SK-N-SH (cell line): ENCODE results near the gene IFI27L1. TPM values are rescaled to one million over a fixed set of nuclear protein-coding genes. Genes with fewer than 3 reads are reported as not detected.

Experiments
- CTCF ChIA-PET: fragments of 300-600, 350-600 bp; formaldehyde crosslinking; extraction: SDS; loops from one replicate; lab custom pipeline; 2021; lab: Yijun Ruan, JAX
- POLR2A ChIA-PET: fragments of 350-600 bp; sonication (Branson Sonifier 250); formaldehyde crosslinking; extraction: SDS; loops from one replicate; lab custom pipeline; 2020; ENCODE audit warnings: antibody characterized with exemption, inconsistent platforms; lab: Yijun Ruan, JAX
- DNase-seq: peaks from one replicate; pipeline ENCODE4 v3.0.0; 2012
- H2AFZ ChIP-seq: fragments of 200-600 bp; sonication (generic); 2 replicates; pipeline ENCODE4 v1.8.1; 2016; ENCODE audit warnings: antibody characterized with exemption, mild to moderate bottlenecking, low read depth
- H3F3A ChIP-seq: fragments of 200-600 bp; sonication (generic); replicated peaks from 2 replicates; pipeline ENCODE3; 2016; ENCODE audit warnings: antibody characterized with exemption, mild to moderate bottlenecking; ENCODE audit not compliant: insufficient read depth
- H3K27ac ChIP-seq, 2 experiments: fragments of 200-500 bp in 1 of 2; fragments of 200-600 bp in 1 of 2; sonication (Bioruptor generic) in 1 of 2; sonication (generic), shearing (Covaris generic) in 1 of 2; 2 replicates each; pipeline versions ENCODE4 v1.5.1 to v1.6.1; 2014 to 2016; ENCODE audit warnings: low read depth in 2 of 2, inconsistent platforms in 1 of 2, low read length in 1 of 2, mild to moderate bottlenecking in 1 of 2, mixed read lengths in 1 of 2
- H3K27me3 ChIP-seq: fragments of 200-600 bp; sonication (generic), shearing (Covaris generic); 2 replicates; pipeline ENCODE4 v1.6.1; 2016; ENCODE audit warnings: mixed run types; ENCODE audit not compliant: insufficient read depth
- H3K36me3 ChIP-seq, 2 experiments: fragments of 200-500 bp in 1 of 2; fragments of 200-600 bp in 1 of 2; sonication (Bioruptor generic) in 1 of 2; sonication (generic) in 1 of 2; replicated peaks in 1 of 2; 2 replicates each; pipeline versions ENCODE3 to v1.5.1; 2014 to 2016; ENCODE audit warnings: low read length in 1 of 2, mild to moderate bottlenecking in 1 of 2; ENCODE audit not compliant: insufficient read depth in 2 of 2, control insufficient read depth in 1 of 2
- H3K4me1 ChIP-seq, 2 experiments: fragments of 200-500 bp in 1 of 2; fragments of 200-600 bp in 1 of 2; sonication (Bioruptor generic) in 1 of 2; sonication (generic), shearing (Covaris generic) in 1 of 2; 2 replicates each; pipeline versions ENCODE4 v1.5.1 to v1.6.1; 2014 to 2016; ENCODE audit warnings: low read depth in 1 of 2, low read length in 1 of 2, mixed run types in 1 of 2; ENCODE audit not compliant: insufficient read depth in 2 of 2, control insufficient read depth in 1 of 2
- H3K4me2 ChIP-seq: fragments of 200-600 bp; sonication (generic), shearing (Covaris generic); 2 replicates; pipeline ENCODE4 v1.6.1; 2017; ENCODE audit warnings: mixed run types
- H3K4me3 ChIP-seq, 2 experiments: fragments of 200-500 bp in 1 of 2; fragments of 200-600 bp in 1 of 2; sonication (Bioruptor generic) in 1 of 2; sonication (generic), shearing (Covaris generic) in 1 of 2; 2 replicates each; pipeline versions ENCODE4 v1.5.1 to v1.8.1; 2014 to 2016; ENCODE audit warnings: low read depth in 2 of 2, inconsistent platforms in 1 of 2, low read length in 1 of 2, mild to moderate bottlenecking in 1 of 2, mixed read lengths in 1 of 2, moderate library complexity in 1 of 2
- H3K79me2 ChIP-seq: fragments of 200-600 bp; sonication (generic); 2 replicates; pipeline ENCODE4 v1.8.1; 2017; ENCODE audit warnings: mild to moderate bottlenecking; ENCODE audit not compliant: insufficient read depth
- H3K9ac ChIP-seq: fragments of 200-600 bp; sonication (generic); 2 replicates; pipeline ENCODE4 v1.6.1; 2017; ENCODE audit warnings: mixed run types
- H3K9me2 ChIP-seq: fragments of 200-600 bp; sonication (generic); 2 replicates; pipeline ENCODE4 v1.6.1; 2017; ENCODE audit warnings: mixed run types
- H3K9me3 ChIP-seq: fragments of 200-600 bp; sonication (generic); 2 replicates; pipeline ENCODE4 v1.6.1; 2017; ENCODE audit warnings: mixed run types, mild to moderate bottlenecking, moderate library complexity
- H4K20me1 ChIP-seq: fragments of 200-600 bp; sonication (generic); 2 replicates; pipeline ENCODE4 v1.6.1; 2017; ENCODE audit warnings: mild to moderate bottlenecking, mixed run types; ENCODE audit not compliant: insufficient read depth
- CHD2 ChIP-seq: fragments of 150-350 bp; IDR thresholded peaks from 2 replicates; pipeline ENCODE4 v1.6.1; 2018; ENCODE audit warnings: low read length; ENCODE audit not compliant: partially characterized antibody
- ELF1 ChIP-seq: IDR thresholded peaks from 2 replicates; pipeline ENCODE4 v1.4.0; 2012
- EZH2phosphoT487 ChIP-seq: fragments of 200-600 bp; sonication (generic); IDR thresholded peaks from 2 replicates; pipeline ENCODE4 v1.6.1; 2017; ENCODE audit warnings: low read depth, mixed run types, mild to moderate bottlenecking, antibody characterized with exemption, moderate library complexity, borderline replicate concordance
- FOXJ3 ChIP-seq: sonication (generic); formaldehyde crosslinking; IDR thresholded peaks from 2 replicates; pipeline ENCODE4 v1.5.1; 2020; ENCODE audit warnings: mild to moderate bottlenecking, missing genetic modification reagents
- JUND ChIP-seq: IDR thresholded peaks from 2 replicates; pipeline ENCODE4 v1.4.0; 2012
- MXI1 ChIP-seq: IDR thresholded peaks from 2 replicates; pipeline ENCODE4 v1.6.1; 2012; ENCODE audit warnings: mild to moderate bottlenecking, low read depth, low read length, improper control_type of control experiment
- RAD21 ChIP-seq: IDR thresholded peaks from 2 replicates; pipeline ENCODE4 v1.6.1; 2012; ENCODE audit warnings: mild to moderate bottlenecking, low read length
- RCOR1 ChIP-seq: fragments of 150-350 bp; IDR thresholded peaks from 2 replicates; pipeline ENCODE4 v1.6.1; 2017; ENCODE audit warnings: antibody characterized with exemption, low read length
- RFX5 ChIP-seq: IDR thresholded peaks from 2 replicates; pipeline ENCODE4 v1.6.1; 2012; ENCODE audit warnings: mild to moderate bottlenecking, improper control_type of control experiment, low read length
- SIN3A ChIP-seq: IDR thresholded peaks from 2 replicates; pipeline ENCODE4 v1.6.1; 2012; ENCODE audit warnings: low read depth, mild to moderate bottlenecking, low read length, moderate library complexity, borderline replicate concordance
- SMC3 ChIP-seq: IDR thresholded peaks from 2 replicates; pipeline ENCODE4 v1.6.1; 2012; ENCODE audit warnings: low read depth, low read length, improper control_type of control experiment
- TCF12 ChIP-seq: IDR thresholded peaks from 2 replicates; pipeline ENCODE4 v1.4.0; 2012
- WGBS: methylation state at CpG from one replicate; pipeline ENCODE4 v1.1.6; 2017; ENCODE audit warnings: low lambda C conversion rate; 5-methylcytosine and 5-hydroxymethylcytosine counted together
- polyA plus RNA-seq, 3 experiments: library from polyadenylated mRNA; depleted of rRNA; stranded (reverse); fragments of >200 nt; gene quantifications; 2 replicates each; pipeline ENCODE4 v1.2.3, GENCODE V29; 2012
- TF ChIP-seq, protein P1 (sequence below): IDR thresholded peaks from 2 replicates; pipeline ENCODE4 v1.4.0; 2012; ENCODE audit warnings: low read depth, borderline replicate concordance
- TF ChIP-seq, protein P2 (sequence below): IDR thresholded peaks from 2 replicates; pipeline ENCODE4 v1.4.0; 2012; ENCODE audit warnings: low read depth, borderline replicate concordance
- TF ChIP-seq, protein P3 (sequence below): IDR thresholded peaks from 2 replicates; pipeline ENCODE4 v1.6.1; 2012; ENCODE audit warnings: mild to moderate bottlenecking, low read depth, low read length, moderate library complexity
- TF ChIP-seq, protein P4 (sequence below): fragments of 200-600 bp; sonication (generic); IDR thresholded peaks from 2 replicates; pipeline ENCODE4 v1.6.1; 2017; ENCODE audit warnings: antibody characterized with exemption, mild to moderate bottlenecking, moderate library complexity
- TF ChIP-seq, protein P5 (sequence below): IDR thresholded peaks from 2 replicates; pipeline ENCODE4 v1.4.0; 2012; ENCODE audit warnings: low read depth
- TF ChIP-seq, protein P6 (sequence below): fragments of 150-350 bp; IDR thresholded peaks from 2 replicates; pipeline ENCODE4 v1.6.1; 2016; ENCODE audit warnings: mild to moderate bottlenecking, low read depth, low read length

The IFI27L1 gene
- polyA plus RNA-seq, 1 of the 3 experiments (the other 2 are of a cell fraction): 35.3 TPM

DNA sequence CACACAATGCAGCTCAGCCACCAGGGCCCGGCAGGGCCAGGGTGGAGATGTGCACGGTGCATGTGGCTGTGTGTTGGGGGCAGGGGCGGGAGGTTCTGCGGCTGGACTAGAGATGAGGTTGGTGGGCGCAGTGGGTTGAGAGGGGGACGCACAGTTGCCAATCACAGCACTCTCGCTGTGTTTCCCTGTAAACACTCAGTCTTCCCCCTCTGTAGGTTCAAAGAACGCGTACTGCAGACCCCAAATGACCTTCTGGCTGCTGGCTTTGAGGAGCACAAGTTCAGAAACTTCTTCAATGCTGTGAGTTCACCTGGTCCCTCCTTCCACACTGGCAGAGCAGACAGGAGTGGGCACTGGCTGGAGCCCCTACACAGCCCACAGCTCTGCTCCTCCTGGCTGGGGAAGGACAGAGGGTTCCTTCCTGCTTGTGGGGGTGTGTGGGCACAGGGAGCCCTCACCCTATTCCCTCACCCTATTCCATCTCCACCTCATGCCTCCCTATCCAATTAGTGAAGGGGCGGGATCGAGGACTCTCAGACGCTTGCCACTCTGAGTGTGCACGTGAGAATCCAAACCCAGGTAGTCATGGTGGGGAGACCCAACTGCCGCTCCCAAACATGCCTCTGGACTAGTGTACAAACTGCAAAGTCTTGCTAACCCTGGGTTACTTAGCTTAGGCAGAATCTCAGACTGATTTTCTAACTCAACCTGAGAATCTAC lies 37.2 kb upstream of the IFI27L1 start:
- Histone ChIP-seq H3K36me3 (peaks cover 3 to 56% of the 10 kb centered on the region in 2 experiments), H3K27ac (no peak overlapping the region), H3K4me1 (peaks cover 0 to 7% of the 10 kb centered on the region in 2 experiments; a peak in 2 of 4 replicates), H3K9me2 (no peaks in the 10 kb centered on the region), H4K20me1 (no peaks in the 10 kb centered on the region), H3K9ac (no peak overlapping the region), H3K9me3 (no peaks in the 10 kb centered on the region), H3F3A (no peaks in the 10 kb centered on the region), H2AFZ (no peak overlapping the region), H3K4me2 (no peak overlapping the region), H3K4me3 (no peak overlapping the region), H3K27me3 (no peaks in the 10 kb centered on the region), H3K79me2 (no peaks in the 10 kb centered on the region)
- ChIA-PET CTCF (interaction anchor here (0.8 to 2.3 kb wide), 5 partner anchors 8 to 137 kb away, joined by 3 to 6 read pairs (median 3); no protein-coding TSS in a partner anchor), POLR2A (no interaction called here)
- TF ChIP-seq MXI1 (no peak), SIN3A (no peak), RFX5 (no peak), RAD21 (no peak), SMC3 (no peak), CHD2 (no peak), TCF12 (no peak), RCOR1 (no peak), EZH2phosphoT487 (no peak), FOXJ3 (CRISPR knock-in tag) (no peak), JUND (no peak), ELF1 (no peak)
- TF ChIP-seq, protein P1, sequence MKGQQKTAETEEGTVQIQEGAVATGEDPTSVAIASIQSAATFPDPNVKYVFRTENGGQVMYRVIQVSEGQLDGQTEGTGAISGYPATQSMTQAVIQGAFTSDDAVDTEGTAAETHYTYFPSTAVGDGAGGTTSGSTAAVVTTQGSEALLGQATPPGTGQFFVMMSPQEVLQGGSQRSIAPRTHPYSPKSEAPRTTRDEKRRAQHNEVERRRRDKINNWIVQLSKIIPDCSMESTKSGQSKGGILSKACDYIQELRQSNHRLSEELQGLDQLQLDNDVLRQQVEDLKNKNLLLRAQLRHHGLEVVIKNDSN: no peak
- TF ChIP-seq, protein P2, sequence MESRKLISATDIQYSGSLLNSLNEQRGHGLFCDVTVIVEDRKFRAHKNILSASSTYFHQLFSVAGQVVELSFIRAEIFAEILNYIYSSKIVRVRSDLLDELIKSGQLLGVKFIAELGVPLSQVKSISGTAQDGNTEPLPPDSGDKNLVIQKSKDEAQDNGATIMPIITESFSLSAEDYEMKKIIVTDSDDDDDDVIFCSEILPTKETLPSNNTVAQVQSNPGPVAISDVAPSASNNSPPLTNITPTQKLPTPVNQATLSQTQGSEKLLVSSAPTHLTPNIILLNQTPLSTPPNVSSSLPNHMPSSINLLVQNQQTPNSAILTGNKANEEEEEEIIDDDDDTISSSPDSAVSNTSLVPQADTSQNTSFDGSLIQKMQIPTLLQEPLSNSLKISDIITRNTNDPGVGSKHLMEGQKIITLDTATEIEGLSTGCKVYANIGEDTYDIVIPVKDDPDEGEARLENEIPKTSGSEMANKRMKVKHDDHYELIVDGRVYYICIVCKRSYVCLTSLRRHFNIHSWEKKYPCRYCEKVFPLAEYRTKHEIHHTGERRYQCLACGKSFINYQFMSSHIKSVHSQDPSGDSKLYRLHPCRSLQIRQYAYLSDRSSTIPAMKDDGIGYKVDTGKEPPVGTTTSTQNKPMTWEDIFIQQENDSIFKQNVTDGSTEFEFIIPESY: no peak
- TF ChIP-seq, protein P3, sequence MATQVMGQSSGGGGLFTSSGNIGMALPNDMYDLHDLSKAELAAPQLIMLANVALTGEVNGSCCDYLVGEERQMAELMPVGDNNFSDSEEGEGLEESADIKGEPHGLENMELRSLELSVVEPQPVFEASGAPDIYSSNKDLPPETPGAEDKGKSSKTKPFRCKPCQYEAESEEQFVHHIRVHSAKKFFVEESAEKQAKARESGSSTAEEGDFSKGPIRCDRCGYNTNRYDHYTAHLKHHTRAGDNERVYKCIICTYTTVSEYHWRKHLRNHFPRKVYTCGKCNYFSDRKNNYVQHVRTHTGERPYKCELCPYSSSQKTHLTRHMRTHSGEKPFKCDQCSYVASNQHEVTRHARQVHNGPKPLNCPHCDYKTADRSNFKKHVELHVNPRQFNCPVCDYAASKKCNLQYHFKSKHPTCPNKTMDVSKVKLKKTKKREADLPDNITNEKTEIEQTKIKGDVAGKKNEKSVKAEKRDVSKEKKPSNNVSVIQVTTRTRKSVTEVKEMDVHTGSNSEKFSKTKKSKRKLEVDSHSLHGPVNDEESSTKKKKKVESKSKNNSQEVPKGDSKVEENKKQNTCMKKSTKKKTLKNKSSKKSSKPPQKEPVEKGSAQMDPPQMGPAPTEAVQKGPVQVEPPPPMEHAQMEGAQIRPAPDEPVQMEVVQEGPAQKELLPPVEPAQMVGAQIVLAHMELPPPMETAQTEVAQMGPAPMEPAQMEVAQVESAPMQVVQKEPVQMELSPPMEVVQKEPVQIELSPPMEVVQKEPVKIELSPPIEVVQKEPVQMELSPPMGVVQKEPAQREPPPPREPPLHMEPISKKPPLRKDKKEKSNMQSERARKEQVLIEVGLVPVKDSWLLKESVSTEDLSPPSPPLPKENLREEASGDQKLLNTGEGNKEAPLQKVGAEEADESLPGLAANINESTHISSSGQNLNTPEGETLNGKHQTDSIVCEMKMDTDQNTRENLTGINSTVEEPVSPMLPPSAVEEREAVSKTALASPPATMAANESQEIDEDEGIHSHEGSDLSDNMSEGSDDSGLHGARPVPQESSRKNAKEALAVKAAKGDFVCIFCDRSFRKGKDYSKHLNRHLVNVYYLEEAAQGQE: no peak
- TF ChIP-seq, protein P4, sequence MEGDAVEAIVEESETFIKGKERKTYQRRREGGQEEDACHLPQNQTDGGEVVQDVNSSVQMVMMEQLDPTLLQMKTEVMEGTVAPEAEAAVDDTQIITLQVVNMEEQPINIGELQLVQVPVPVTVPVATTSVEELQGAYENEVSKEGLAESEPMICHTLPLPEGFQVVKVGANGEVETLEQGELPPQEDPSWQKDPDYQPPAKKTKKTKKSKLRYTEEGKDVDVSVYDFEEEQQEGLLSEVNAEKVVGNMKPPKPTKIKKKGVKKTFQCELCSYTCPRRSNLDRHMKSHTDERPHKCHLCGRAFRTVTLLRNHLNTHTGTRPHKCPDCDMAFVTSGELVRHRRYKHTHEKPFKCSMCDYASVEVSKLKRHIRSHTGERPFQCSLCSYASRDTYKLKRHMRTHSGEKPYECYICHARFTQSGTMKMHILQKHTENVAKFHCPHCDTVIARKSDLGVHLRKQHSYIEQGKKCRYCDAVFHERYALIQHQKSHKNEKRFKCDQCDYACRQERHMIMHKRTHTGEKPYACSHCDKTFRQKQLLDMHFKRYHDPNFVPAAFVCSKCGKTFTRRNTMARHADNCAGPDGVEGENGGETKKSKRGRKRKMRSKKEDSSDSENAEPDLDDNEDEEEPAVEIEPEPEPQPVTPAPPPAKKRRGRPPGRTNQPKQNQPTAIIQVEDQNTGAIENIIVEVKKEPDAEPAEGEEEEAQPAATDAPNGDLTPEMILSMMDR: no peak
- TF ChIP-seq, protein P5, sequence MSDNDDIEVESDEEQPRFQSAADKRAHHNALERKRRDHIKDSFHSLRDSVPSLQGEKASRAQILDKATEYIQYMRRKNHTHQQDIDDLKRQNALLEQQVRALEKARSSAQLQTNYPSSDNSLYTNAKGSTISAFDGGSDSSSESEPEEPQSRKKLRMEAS: no peak
- TF ChIP-seq, protein P6, sequence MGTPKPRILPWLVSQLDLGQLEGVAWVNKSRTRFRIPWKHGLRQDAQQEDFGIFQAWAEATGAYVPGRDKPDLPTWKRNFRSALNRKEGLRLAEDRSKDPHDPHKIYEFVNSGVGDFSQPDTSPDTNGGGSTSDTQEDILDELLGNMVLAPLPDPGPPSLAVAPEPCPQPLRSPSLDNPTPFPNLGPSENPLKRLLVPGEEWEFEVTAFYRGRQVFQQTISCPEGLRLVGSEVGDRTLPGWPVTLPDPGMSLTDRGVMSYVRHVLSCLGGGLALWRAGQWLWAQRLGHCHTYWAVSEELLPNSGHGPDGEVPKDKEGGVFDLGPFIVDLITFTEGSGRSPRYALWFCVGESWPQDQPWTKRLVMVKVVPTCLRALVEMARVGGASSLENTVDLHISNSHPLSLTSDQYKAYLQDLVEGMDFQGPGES: no peak
- 94% methylated on average over 12 of the region's 14 CpGs for WGBS
- no peak for DNase-seq
